ENCODE results near the gene KIF20B.

DNA sequence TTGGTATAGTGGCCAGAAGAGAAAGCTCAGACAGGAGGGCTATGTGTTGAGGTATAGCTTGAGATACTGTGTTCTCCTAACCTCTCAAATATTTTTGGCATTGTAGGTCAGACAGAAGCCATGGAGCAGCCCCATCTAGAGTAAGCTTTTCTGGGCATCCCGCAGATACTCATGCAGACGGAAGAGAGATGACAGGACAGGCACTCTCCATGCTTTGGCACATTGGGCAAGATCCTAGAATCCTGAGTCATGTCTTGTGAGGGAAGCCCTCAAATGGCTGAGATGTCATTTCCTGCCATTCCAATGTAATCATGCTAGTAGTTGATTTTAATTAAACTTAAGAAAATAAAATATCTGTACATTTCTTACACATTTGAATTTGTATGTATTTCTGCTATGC is 16.8 kb upstream of the KIF20B start:
- TF ChIP-seq, protein P1, sequence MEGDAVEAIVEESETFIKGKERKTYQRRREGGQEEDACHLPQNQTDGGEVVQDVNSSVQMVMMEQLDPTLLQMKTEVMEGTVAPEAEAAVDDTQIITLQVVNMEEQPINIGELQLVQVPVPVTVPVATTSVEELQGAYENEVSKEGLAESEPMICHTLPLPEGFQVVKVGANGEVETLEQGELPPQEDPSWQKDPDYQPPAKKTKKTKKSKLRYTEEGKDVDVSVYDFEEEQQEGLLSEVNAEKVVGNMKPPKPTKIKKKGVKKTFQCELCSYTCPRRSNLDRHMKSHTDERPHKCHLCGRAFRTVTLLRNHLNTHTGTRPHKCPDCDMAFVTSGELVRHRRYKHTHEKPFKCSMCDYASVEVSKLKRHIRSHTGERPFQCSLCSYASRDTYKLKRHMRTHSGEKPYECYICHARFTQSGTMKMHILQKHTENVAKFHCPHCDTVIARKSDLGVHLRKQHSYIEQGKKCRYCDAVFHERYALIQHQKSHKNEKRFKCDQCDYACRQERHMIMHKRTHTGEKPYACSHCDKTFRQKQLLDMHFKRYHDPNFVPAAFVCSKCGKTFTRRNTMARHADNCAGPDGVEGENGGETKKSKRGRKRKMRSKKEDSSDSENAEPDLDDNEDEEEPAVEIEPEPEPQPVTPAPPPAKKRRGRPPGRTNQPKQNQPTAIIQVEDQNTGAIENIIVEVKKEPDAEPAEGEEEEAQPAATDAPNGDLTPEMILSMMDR (IDR thresholded peaks at IDR 0.05 in 2 of 3, conservative IDR thresholded peaks at IDR 0.05 in 1 of 3; ENCODE audit: borderline replicate concordance in 1 of 3, insufficient read depth in 1 of 3, low read depth in 2 of 3, low read length in 2 of 3) = no peak
- TF ChIP-seq EZH2 (IDR thresholded peaks at IDR 0.05) (no peak), POLR2AphosphoS5 (IDR thresholded peaks at IDR 0.05; ENCODE audit: low read depth, low read length) (no peak), SIN3A (IDR thresholded peaks at IDR 0.05; ENCODE audit: low read depth) (no peak), POLR2A (IDR thresholded peaks at IDR 0.05; ENCODE audit: borderline replicate concordance, extremely low read depth, insufficient read depth, insufficient read length) (no peak), CEBPB (IDR thresholded peaks at IDR 0.05; ENCODE audit: low read depth) (no peak), YY1 (IDR thresholded peaks at IDR 0.05; ENCODE audit: extremely low read depth, insufficient replicate concordance, low read depth, low read length) (no peak), EZH2phosphoT487 (IDR thresholded peaks at IDR 0.05; ENCODE audit: borderline replicate concordance) (no peak)
- TF ChIP-seq, protein P2, sequence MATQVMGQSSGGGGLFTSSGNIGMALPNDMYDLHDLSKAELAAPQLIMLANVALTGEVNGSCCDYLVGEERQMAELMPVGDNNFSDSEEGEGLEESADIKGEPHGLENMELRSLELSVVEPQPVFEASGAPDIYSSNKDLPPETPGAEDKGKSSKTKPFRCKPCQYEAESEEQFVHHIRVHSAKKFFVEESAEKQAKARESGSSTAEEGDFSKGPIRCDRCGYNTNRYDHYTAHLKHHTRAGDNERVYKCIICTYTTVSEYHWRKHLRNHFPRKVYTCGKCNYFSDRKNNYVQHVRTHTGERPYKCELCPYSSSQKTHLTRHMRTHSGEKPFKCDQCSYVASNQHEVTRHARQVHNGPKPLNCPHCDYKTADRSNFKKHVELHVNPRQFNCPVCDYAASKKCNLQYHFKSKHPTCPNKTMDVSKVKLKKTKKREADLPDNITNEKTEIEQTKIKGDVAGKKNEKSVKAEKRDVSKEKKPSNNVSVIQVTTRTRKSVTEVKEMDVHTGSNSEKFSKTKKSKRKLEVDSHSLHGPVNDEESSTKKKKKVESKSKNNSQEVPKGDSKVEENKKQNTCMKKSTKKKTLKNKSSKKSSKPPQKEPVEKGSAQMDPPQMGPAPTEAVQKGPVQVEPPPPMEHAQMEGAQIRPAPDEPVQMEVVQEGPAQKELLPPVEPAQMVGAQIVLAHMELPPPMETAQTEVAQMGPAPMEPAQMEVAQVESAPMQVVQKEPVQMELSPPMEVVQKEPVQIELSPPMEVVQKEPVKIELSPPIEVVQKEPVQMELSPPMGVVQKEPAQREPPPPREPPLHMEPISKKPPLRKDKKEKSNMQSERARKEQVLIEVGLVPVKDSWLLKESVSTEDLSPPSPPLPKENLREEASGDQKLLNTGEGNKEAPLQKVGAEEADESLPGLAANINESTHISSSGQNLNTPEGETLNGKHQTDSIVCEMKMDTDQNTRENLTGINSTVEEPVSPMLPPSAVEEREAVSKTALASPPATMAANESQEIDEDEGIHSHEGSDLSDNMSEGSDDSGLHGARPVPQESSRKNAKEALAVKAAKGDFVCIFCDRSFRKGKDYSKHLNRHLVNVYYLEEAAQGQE (IDR thresholded peaks at IDR 0.05; ENCODE audit: low read depth) = no peak
- TF ChIP-seq, protein P3, sequence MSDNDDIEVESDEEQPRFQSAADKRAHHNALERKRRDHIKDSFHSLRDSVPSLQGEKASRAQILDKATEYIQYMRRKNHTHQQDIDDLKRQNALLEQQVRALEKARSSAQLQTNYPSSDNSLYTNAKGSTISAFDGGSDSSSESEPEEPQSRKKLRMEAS (IDR thresholded peaks at IDR 0.05) = no peak
